Neutrophil (primary cell): ENCODE data around the gene GALNT3.

Experiments
- H3K27ac ChIP-seq: fragments of 200-600 bp; sonication (generic); 2 replicates; pipeline ENCODE4 v1.5.1; 2016; ENCODE audit warnings: mild to moderate bottlenecking, moderate library complexity
- H3K27me3 ChIP-seq: fragments of 200-600 bp; sonication (generic); 2 replicates; pipeline ENCODE4 v1.6.0; 2016; ENCODE audit warnings: mild to moderate bottlenecking
- H3K36me3 ChIP-seq: fragments of 200-600 bp; sonication (generic); 2 replicates; pipeline ENCODE4 v1.5.1; 2017
- H3K4me1 ChIP-seq, 2 experiments: fragments of 200-600 bp in 1 of 2; sonication (generic) in 1 of 2; 1 replicate in 1 of 2; 2 replicates in 1 of 2; pipeline versions ENCODE4 v1.5.1 to v1.6.1; 2013 to 2016; ENCODE audit warnings: low read depth in 1 of 2, low read length in 1 of 2, mild to moderate bottlenecking in 1 of 2, moderate library complexity in 1 of 2; ENCODE audit not compliant: control insufficient read depth in 1 of 2, insufficient read depth in 1 of 2
- H3K4me3 ChIP-seq, 2 experiments: fragments of 200-600 bp in 1 of 2; sonication (generic) in 1 of 2; 1 replicate in 1 of 2; 2 replicates in 1 of 2; pipeline ENCODE4 v1.5.1; 2013 to 2016; ENCODE audit warnings: low read depth in 1 of 2, low read length in 1 of 2, mild to moderate bottlenecking in 1 of 2, moderate library complexity in 1 of 2
- H3K9me3 ChIP-seq: fragments of 200-600 bp; sonication (generic); 2 replicates; pipeline ENCODE4 v1.5.1; 2016
- CTCF ChIP-seq: fragments of 200-600 bp; sonication (generic); IDR thresholded peaks from 2 replicates; pipeline ENCODE4 v1.5.1; 2016; ENCODE audit warnings: antibody characterized with exemption

The GALNT3 gene

GRCh38 chr2:165796129-165796528, 2.1 kb upstream of the GALNT3 start:
- Histone ChIP-seq H3K36me3 (peaks cover 4% of the 10 kb centered on the region), H3K4me1 (peaks cover 50 to 52% of the 10 kb centered on the region in 2 experiments), H3K27ac (peak overlapping the region; percentile 86), H3K27me3 (no peaks in the 10 kb centered on the region), H3K9me3 (no peaks in the 10 kb centered on the region), H3K4me3 (peak overlapping the region; percentile 90 to 93)
- no peak for TF ChIP-seq CTCF

- Histone ChIP-seq H3K4me3 (peak overlapping the region; percentile 90 to 93), H3K4me1 (peaks cover 50 to 52% of the 10 kb centered on the region in 2 experiments), H3K9me3 (no peaks in the 10 kb centered on the region), H3K27me3 (no peaks in the 10 kb centered on the region), H3K27ac (peak overlapping the region; percentile 86), H3K36me3 (no peaks in the 10 kb centered on the region)
- TF ChIP-seq CTCF = no peak
Measured at GRCh38 chr2:165795011-165795410, 964 bp upstream of the GALNT3 start.

GRCh38 chr2:165794536-165794928, 485 bp upstream of the GALNT3 start:
- Histone ChIP-seq H3K4me1 (peaks cover 50 to 52% of the 10 kb centered on the region in 2 experiments), H3K4me3 (peak overlapping the region; percentile 90 to 93), H3K36me3 (no peaks in the 10 kb centered on the region), H3K27ac (peak overlapping the region; percentile 86), H3K9me3 (no peaks in the 10 kb centered on the region), H3K27me3 (no peaks in the 10 kb centered on the region)
- TF ChIP-seq CTCF = no peak

- Histone ChIP-seq H3K27ac (peak overlapping the region; percentile 86), H3K4me3 (peak overlapping the region; percentile 90 to 93), H3K27me3 (no peaks in the 10 kb centered on the region), H3K36me3 (peaks cover 4% of the 10 kb centered on the region), H3K9me3 (no peaks in the 10 kb centered on the region), H3K4me1 (peaks cover 50 to 52% of the 10 kb centered on the region in 2 experiments)
- TF ChIP-seq CTCF = no peak
Measured at GRCh38 chr2:165793161-165793778, 777 bp downstream of the GALNT3 start.

- H3K36me3 ChIP-seq = peaks cover 4% of the 10 kb centered on the region
- H3K4me3 ChIP-seq = no peak overlapping the region
- H3K9me3 ChIP-seq = no peaks in the 10 kb centered on the region
- peak overlapping the region; percentile 9 for H3K27ac ChIP-seq
- TF ChIP-seq CTCF = no peak
- no peaks in the 10 kb centered on the region for H3K27me3 ChIP-seq
- H3K4me1 ChIP-seq = peaks cover 44 to 47% of the 10 kb centered on the region in 2 experiments
Measured at GRCh38 chr2:165792104-165792454, 2.0 kb downstream of the GALNT3 start.
